ENCODE results near the gene SH3RF3. TPM values are rescaled to one million over a fixed set of nuclear protein-coding genes. Genes with fewer than 3 reads are reported as not detected.

Gene SH3RF3
- total RNA-seq, 1 experiment from 2014 or later = 1.0 TPM

- ATAC-seq (no peak), DNase-seq (ENCODE audit: low spot score) (no peak)
- POLR2A ChIA-PET = interaction anchor here (1.1 kb wide), 1 partner anchor 9 kb away, joined by 3 read pairs; no protein-coding TSS in a partner anchor
- H3K4me3 Mint-ChIP-seq = no peak overlapping the region
- peaks cover 3% of the 10 kb centered on the region for H3K4me1 Mint-ChIP-seq
- TF ChIP-seq AR (CRISPR knock-in tag; IDR thresholded peaks at IDR 0.05) (no peak), NR1H2 (CRISPR knock-in tag; IDR thresholded peaks at IDR 0.05) (no peak), ELF4 (CRISPR knock-in tag; IDR thresholded peaks at IDR 0.05; ENCODE audit: low read depth) (no peak), SOX15 (CRISPR knock-in tag; IDR thresholded peaks at IDR 0.05) (no peak), ZNF416 (CRISPR knock-in tag; IDR thresholded peaks at IDR 0.05) (no peak), FOXP1 (CRISPR knock-in tag; IDR thresholded peaks at IDR 0.05; ENCODE audit: borderline replicate concordance) (no peak), ZNF263 (CRISPR knock-in tag; IDR thresholded peaks at IDR 0.05; ENCODE audit: low read depth) (no peak), IRF2 (CRISPR knock-in tag; IDR thresholded peaks at IDR 0.05; ENCODE audit: borderline replicate concordance, low read depth) (no peak), SP1 (CRISPR knock-in tag; conservative IDR thresholded peaks at IDR 0.05) (no peak), TEAD1 (CRISPR knock-in tag; IDR thresholded peaks at IDR 0.05) (no peak), NR3C1 (CRISPR knock-in tag; conservative IDR thresholded peaks at IDR 0.05; ENCODE audit: low read depth) (no peak), ZNF138 (CRISPR knock-in tag; conservative IDR thresholded peaks at IDR 0.05) (no peak)
- TF ChIP-seq, protein P1, sequence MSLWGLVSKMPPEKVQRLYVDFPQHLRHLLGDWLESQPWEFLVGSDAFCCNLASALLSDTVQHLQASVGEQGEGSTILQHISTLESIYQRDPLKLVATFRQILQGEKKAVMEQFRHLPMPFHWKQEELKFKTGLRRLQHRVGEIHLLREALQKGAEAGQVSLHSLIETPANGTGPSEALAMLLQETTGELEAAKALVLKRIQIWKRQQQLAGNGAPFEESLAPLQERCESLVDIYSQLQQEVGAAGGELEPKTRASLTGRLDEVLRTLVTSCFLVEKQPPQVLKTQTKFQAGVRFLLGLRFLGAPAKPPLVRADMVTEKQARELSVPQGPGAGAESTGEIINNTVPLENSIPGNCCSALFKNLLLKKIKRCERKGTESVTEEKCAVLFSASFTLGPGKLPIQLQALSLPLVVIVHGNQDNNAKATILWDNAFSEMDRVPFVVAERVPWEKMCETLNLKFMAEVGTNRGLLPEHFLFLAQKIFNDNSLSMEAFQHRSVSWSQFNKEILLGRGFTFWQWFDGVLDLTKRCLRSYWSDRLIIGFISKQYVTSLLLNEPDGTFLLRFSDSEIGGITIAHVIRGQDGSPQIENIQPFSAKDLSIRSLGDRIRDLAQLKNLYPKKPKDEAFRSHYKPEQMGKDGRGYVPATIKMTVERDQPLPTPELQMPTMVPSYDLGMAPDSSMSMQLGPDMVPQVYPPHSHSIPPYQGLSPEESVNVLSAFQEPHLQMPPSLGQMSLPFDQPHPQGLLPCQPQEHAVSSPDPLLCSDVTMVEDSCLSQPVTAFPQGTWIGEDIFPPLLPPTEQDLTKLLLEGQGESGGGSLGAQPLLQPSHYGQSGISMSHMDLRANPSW (CRISPR knock-in tag; conservative IDR thresholded peaks at IDR 0.05; ENCODE audit: low read depth) = no peak
- TF ChIP-seq, protein P2, sequence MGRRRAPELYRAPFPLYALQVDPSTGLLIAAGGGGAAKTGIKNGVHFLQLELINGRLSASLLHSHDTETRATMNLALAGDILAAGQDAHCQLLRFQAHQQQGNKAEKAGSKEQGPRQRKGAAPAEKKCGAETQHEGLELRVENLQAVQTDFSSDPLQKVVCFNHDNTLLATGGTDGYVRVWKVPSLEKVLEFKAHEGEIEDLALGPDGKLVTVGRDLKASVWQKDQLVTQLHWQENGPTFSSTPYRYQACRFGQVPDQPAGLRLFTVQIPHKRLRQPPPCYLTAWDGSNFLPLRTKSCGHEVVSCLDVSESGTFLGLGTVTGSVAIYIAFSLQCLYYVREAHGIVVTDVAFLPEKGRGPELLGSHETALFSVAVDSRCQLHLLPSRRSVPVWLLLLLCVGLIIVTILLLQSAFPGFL (CRISPR knock-in tag; IDR thresholded peaks at IDR 0.05; ENCODE audit: borderline replicate concordance) = no peak
- TF ChIP-seq, protein P3, sequence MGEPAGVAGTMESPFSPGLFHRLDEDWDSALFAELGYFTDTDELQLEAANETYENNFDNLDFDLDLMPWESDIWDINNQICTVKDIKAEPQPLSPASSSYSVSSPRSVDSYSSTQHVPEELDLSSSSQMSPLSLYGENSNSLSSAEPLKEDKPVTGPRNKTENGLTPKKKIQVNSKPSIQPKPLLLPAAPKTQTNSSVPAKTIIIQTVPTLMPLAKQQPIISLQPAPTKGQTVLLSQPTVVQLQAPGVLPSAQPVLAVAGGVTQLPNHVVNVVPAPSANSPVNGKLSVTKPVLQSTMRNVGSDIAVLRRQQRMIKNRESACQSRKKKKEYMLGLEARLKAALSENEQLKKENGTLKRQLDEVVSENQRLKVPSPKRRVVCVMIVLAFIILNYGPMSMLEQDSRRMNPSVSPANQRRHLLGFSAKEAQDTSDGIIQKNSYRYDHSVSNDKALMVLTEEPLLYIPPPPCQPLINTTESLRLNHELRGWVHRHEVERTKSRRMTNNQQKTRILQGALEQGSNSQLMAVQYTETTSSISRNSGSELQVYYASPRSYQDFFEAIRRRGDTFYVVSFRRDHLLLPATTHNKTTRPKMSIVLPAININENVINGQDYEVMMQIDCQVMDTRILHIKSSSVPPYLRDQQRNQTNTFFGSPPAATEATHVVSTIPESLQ (CRISPR knock-in tag; IDR thresholded peaks at IDR 0.05) = no peak
- H3K9me3 Mint-ChIP-seq = 0 out of 2 replicates have a peak, but pooled peaks cover under 1% of the 10 kb centered on the region
- CTCF ChIA-PET = no interaction called here
- no peak overlapping the region for H3K27ac Mint-ChIP-seq
- no peaks in the 10 kb centered on the region for H3K36me3 Mint-ChIP-seq
- H3K27me3 Mint-ChIP-seq (ENCODE audit: low read depth) = no peaks in the 10 kb centered on the region; the same call in 1 of the 2 replicates
Observed at GRCh38 chr2:109242210-109242653, 113.2 kb downstream of the SH3RF3 start.

DNA sequence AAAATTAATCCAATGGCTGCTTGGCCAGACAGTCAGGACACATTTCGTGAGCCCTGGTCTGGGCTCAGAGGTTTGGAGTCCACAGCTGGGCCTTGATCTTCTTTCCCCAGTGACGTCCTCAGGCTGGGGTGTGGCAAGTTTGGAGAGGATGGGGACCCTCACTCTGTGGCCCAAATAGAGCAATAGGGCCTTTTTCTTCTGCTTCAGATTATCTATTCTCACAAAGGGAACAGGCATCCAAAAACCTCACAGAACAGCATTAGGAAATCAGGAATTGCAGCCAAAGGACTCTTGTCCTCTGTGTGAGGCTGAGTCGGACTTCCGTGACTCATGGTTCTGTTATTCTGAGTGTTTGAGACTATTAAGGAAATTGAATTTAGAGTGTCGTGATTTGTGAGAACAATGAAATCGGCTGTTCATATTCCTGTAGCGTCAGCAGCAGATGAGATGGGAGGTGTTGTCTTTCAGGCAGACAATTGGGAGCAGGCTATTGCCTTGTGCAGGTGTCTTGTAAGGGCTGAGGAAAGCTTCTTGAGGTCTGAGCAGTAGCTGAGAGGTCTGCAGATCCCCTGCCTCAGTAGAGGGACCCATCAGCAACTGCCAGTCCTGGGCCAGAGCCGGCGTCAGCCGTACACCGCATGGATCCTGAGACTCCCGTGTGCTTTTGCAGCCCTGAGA, 113.8 kb downstream of the SH3RF3 start:
- no peak overlapping the region for H3K4me3 Mint-ChIP-seq
- H3K4me1 Mint-ChIP-seq = peaks cover 8% of the 10 kb centered on the region
- 0 out of 2 replicates have a peak, but pooled peaks cover 4% of the 10 kb centered on the region for H3K9me3 Mint-ChIP-seq
- ATAC-seq (no peak), DNase-seq (ENCODE audit: low spot score) (no peak)
- H3K27ac Mint-ChIP-seq = no peak overlapping the region
- no peaks in the 10 kb centered on the region for H3K36me3 Mint-ChIP-seq
- POLR2A ChIA-PET = no interaction called here
- TF ChIP-seq, protein P4, sequence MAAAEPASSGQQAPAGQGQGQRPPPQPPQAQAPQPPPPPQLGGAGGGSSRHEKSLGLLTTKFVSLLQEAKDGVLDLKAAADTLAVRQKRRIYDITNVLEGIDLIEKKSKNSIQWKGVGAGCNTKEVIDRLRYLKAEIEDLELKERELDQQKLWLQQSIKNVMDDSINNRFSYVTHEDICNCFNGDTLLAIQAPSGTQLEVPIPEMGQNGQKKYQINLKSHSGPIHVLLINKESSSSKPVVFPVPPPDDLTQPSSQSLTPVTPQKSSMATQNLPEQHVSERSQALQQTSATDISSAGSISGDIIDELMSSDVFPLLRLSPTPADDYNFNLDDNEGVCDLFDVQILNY (CRISPR knock-in tag; IDR thresholded peaks at IDR 0.05) = no peak
- TF ChIP-seq TEAD1 (CRISPR knock-in tag; IDR thresholded peaks at IDR 0.05) = no peak
- no peak for TF ChIP-seq MYBL2 (CRISPR knock-in tag; IDR thresholded peaks at IDR 0.05)
- no peak for TF ChIP-seq NFYB (CRISPR knock-in tag; conservative IDR thresholded peaks at IDR 0.05; ENCODE audit: low read depth)
- TF ChIP-seq, protein P5, sequence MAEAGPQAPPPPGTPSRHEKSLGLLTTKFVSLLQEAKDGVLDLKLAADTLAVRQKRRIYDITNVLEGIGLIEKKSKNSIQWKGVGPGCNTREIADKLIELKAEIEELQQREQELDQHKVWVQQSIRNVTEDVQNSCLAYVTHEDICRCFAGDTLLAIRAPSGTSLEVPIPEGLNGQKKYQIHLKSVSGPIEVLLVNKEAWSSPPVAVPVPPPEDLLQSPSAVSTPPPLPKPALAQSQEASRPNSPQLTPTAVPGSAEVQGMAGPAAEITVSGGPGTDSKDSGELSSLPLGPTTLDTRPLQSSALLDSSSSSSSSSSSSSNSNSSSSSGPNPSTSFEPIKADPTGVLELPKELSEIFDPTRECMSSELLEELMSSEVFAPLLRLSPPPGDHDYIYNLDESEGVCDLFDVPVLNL (CRISPR knock-in tag; IDR thresholded peaks at IDR 0.05; ENCODE audit: borderline replicate concordance, low read depth) = no peak
- TF ChIP-seq ZNF219 (CRISPR knock-in tag; IDR thresholded peaks at IDR 0.05; ENCODE audit: borderline replicate concordance) = no peak
- TF ChIP-seq IRF2 (CRISPR knock-in tag; IDR thresholded peaks at IDR 0.05; ENCODE audit: borderline replicate concordance, low read depth) = no peak
- TF ChIP-seq ZNF317 (CRISPR knock-in tag; IDR thresholded peaks at IDR 0.05; ENCODE audit: borderline replicate concordance, low read depth) = no peak
- TF ChIP-seq, protein P3 (CRISPR knock-in tag; IDR thresholded peaks at IDR 0.05) = no peak
- no peaks in the 10 kb centered on the region; the same call in 1 of the 2 replicates for H3K27me3 Mint-ChIP-seq (ENCODE audit: low read depth)
- CTCF ChIA-PET = no interaction called here

All from WTC11 (cell line).